HCT116 (cell line): Measurements from ENCODE around the gene ZGPAT. TPM values are rescaled to one million over a fixed set of nuclear protein-coding genes. Genes with fewer than 3 reads are reported as not detected.

Source experiments
- ATAC-seq: fragments of 200-7000 bp; cut with Tn5 transposase; 2 replicates; pipeline ENCODE4 v1.9.1; 2020; ENCODE audit warnings: mild to moderate bottlenecking, moderate library complexity
- BruUV-seq: library from RNA; stranded (reverse); fragments of 400-500 nt; replicated peaks from 2 replicates; lab custom pipeline; 2021; lab: Mats Ljungman, UMichigan
- CTCF ChIA-PET: fragments of 300-600 bp; sonication (Branson Sonifier 250); formaldehyde crosslinking; loops from one replicate; lab custom pipeline; 2021; ENCODE audit warnings: antibody characterized with exemption; lab: Charles Lee
- POLR2A ChIA-PET: fragments of 300-600, 350-600 bp; sonication (Branson Sonifier 250); formaldehyde crosslinking; loops from one replicate; lab custom pipeline; 2021; ENCODE audit warnings: antibody characterized with exemption; lab: Charles Lee
- RAD21 ChIA-PET, 2 experiments: fragments of 300-600 bp; sonication (Branson Sonifier 250); formaldehyde crosslinking; loops; one replicate each; lab custom pipeline; 2023; ENCODE audit warnings: low total read pairs in 2 of 2; ENCODE audit not compliant: uncharacterized antibody in 2 of 2, unreplicated experiment in 2 of 2, low non-redundant PET in 1 of 2; lab: Charles Lee
- DNase-seq: peaks from one replicate; pipeline ENCODE4 v3.0.0-alpha.2; 2010; ENCODE audit warnings: low read depth, low spot score
- H2AFZ ChIP-seq: fragments of 200-600 bp; shearing (Covaris generic), sonication (generic); 2 replicates; pipeline ENCODE4 v1.6.1; 2017; ENCODE audit warnings: low read depth, mixed run types, mixed read lengths, antibody characterized with exemption, low read length; ENCODE audit not compliant: poor library complexity, severe bottlenecking
- H3K27ac ChIP-seq: 2 replicates; pipeline ENCODE4 v1.5.1; 2012; ENCODE audit warnings: low read depth, low read length
- H3K27me3 ChIP-seq: fragments of 200-600 bp; sonication (generic); 2 replicates; pipeline ENCODE4 v1.6.1; 2016; ENCODE audit warnings: mixed run types, low read length, mixed read lengths; ENCODE audit not compliant: insufficient read depth
- H3K36me3 ChIP-seq, 2 experiments: fragments of 200-500 bp in 1 of 2; fragments of 200-600 bp in 1 of 2; sonication (Bioruptor generic) in 1 of 2; sonication (generic) in 1 of 2; 2 replicates each; pipeline versions ENCODE4 v1.5.1 to v1.6.1; 2014 to 2016; ENCODE audit warnings: low read length in 2 of 2, inconsistent platforms in 1 of 2, mixed read lengths in 1 of 2, mixed run types in 1 of 2; ENCODE audit not compliant: insufficient read depth in 2 of 2, control insufficient read depth in 1 of 2
- H3K4me1 ChIP-seq, 2 experiments: fragments of 200-600 bp in 1 of 2; sonication (generic) in 1 of 2; 2 replicates each; pipeline versions ENCODE4 v1.5.1 to v1.6.1; 2012 to 2017; ENCODE audit warnings: low read length in 2 of 2, inconsistent platforms in 1 of 2, mild to moderate bottlenecking in 1 of 2, mixed read lengths in 1 of 2, mixed run types in 1 of 2, moderate library complexity in 1 of 2; ENCODE audit not compliant: insufficient read depth in 2 of 2, control insufficient read depth in 1 of 2
- H3K4me2 ChIP-seq: fragments of 200-600 bp; sonication (generic); 2 replicates; pipeline ENCODE4 v1.6.1; 2017; ENCODE audit warnings: mixed run types, low read length, mixed read lengths
- H3K4me3 ChIP-seq, 2 experiments: fragments of 200-600 bp in 1 of 2; sonication (generic) in 1 of 2; replicated peaks in 1 of 2; 2 replicates each; pipeline ENCODE4 v1.5.1; 2011 to 2016; ENCODE audit warnings: low read length in 2 of 2, control low read depth in 1 of 2, low read depth in 1 of 2, mild to moderate bottlenecking in 1 of 2, mixed read lengths in 1 of 2, mixed run types in 1 of 2
- H3K79me2 ChIP-seq: fragments of 200-600 bp; sonication (generic); 2 replicates; pipeline ENCODE4 v1.6.1; 2017; ENCODE audit warnings: mild to moderate bottlenecking, mixed run types, low read length, moderate library complexity, mixed read lengths; ENCODE audit not compliant: insufficient read depth
- H3K9ac ChIP-seq: fragments of 200-600 bp; sonication (generic); 2 replicates; pipeline ENCODE4 v1.6.1; 2016; ENCODE audit warnings: low read length, mixed read lengths
- H3K9me2 ChIP-seq: fragments of 200-600 bp; sonication (generic), shearing (Covaris generic); 2 replicates; pipeline ENCODE4 v1.6.1; 2017; ENCODE audit warnings: mixed run types, mild to moderate bottlenecking, moderate library complexity; ENCODE audit not compliant: insufficient read depth
- H3K9me3 ChIP-seq, 2 experiments: fragments of 200-500 bp in 1 of 2; fragments of 200-600 bp in 1 of 2; sonication (Bioruptor generic) in 1 of 2; sonication (generic) in 1 of 2; 2 replicates each; pipeline ENCODE4 v1.6.1; 2014 to 2017; ENCODE audit warnings: low read length in 2 of 2, mixed read lengths in 2 of 2, inconsistent platforms in 1 of 2, low read depth in 1 of 2, mild to moderate bottlenecking in 1 of 2, mixed run types in 1 of 2, moderate library complexity in 1 of 2; ENCODE audit not compliant: control insufficient read depth in 1 of 2, insufficient read depth in 1 of 2
- H4K20me1 ChIP-seq: fragments of 200-600 bp; sonication (generic), shearing (Covaris generic); 2 replicates; pipeline ENCODE4 v1.6.1; 2017; ENCODE audit warnings: mixed run types, mild to moderate bottlenecking, moderate library complexity; ENCODE audit not compliant: insufficient read depth
- ATF3 ChIP-seq: IDR thresholded peaks from 2 replicates; pipeline ENCODE4 v1.6.1; 2012
- CEBPB ChIP-seq: IDR thresholded peaks from 2 replicates; pipeline ENCODE4 v1.6.1; 2012; ENCODE audit warnings: low read depth
- EGR1 ChIP-seq: IDR thresholded peaks from 2 replicates; pipeline ENCODE4 v1.6.1; 2012; ENCODE audit warnings: low read depth
- JUND ChIP-seq: IDR thresholded peaks from 2 replicates; pipeline ENCODE4 v1.6.1; 2012
- POLR2A ChIP-seq: IDR thresholded peaks from 2 replicates; pipeline ENCODE4 v1.7.0; 2011; ENCODE audit warnings: borderline replicate concordance; ENCODE audit not compliant: insufficient read depth, insufficient read length; ENCODE audit errors: extremely low read depth
- POLR2AphosphoS5 ChIP-seq: IDR thresholded peaks from 2 replicates; pipeline ENCODE4 v1.6.1; 2011; ENCODE audit warnings: mild to moderate bottlenecking, low read depth, low read length, moderate library complexity
- RAD21 ChIP-seq: IDR thresholded peaks from 2 replicates; pipeline ENCODE4 v1.6.1; 2012; ENCODE audit warnings: low read depth, mild to moderate bottlenecking
- SIN3A ChIP-seq: IDR thresholded peaks from 2 replicates; pipeline ENCODE4 v1.6.1; 2012; ENCODE audit warnings: low read depth
- TCF7L2 ChIP-seq: IDR thresholded peaks from 2 replicates; pipeline ENCODE4 v1.7.0; 2011; ENCODE audit warnings: borderline replicate concordance, inconsistent platforms; ENCODE audit not compliant: insufficient read depth, insufficient read length; ENCODE audit errors: extremely low read depth
- ZFX ChIP-seq: fragments of 450-650 bp; IDR thresholded peaks from 2 replicates; pipeline ENCODE4 v1.6.1; 2017
- intact Hi-C: fragments of 100-400 bp; cut with micrococcal nuclease; formaldehyde crosslinking; loops from 2 replicates; pipeline ENCODE4 v1.10.0; 2022
- total RNA-seq: library from RNA; stranded (reverse); gene quantifications from one replicate; pipeline ENCODE4 v1.2.1, GENCODE V29; 2021; ENCODE audit not compliant: unreplicated experiment
- TF ChIP-seq, protein P1 (sequence below): IDR thresholded peaks from 2 replicates; pipeline ENCODE4 v1.6.1; 2012; ENCODE audit warnings: low read depth
- TF ChIP-seq, protein P2 (sequence below): IDR thresholded peaks from 2 replicates; pipeline ENCODE4 v1.6.1; 2011; ENCODE audit warnings: mild to moderate bottlenecking, low read length, moderate library complexity; ENCODE audit not compliant: insufficient replicate concordance; ENCODE audit errors: extremely low read depth
- TF ChIP-seq, protein P3 (sequence below), 3 experiments: fragments of 200-600 bp in 1 of 3; sonication (generic) in 1 of 3; IDR thresholded peaks in 2 of 3; conservative IDR thresholded peaks in 1 of 3; 2 replicates each; pipeline ENCODE4 v1.5.1; 2012 to 2017; ENCODE audit warnings: low read depth in 2 of 3, low read length in 2 of 3, antibody characterized with exemption in 1 of 3, borderline replicate concordance in 1 of 3, control low read depth in 1 of 3, mild to moderate bottlenecking in 1 of 3, mixed read lengths in 1 of 3, mixed run types in 1 of 3, moderate library complexity in 1 of 3; ENCODE audit not compliant: insufficient read depth in 1 of 3

ZGPAT gene
- total RNA-seq, 1 experiment from 2014 or later: 30.6 TPM

GRCh38 chr20:63767456-63767855 is 59.6 kb downstream of the ZGPAT start:
- Histone ChIP-seq H3K4me3 (no peak overlapping the region), H2AFZ (no peak overlapping the region), H3K36me3 (no peaks in the 10 kb centered on the region), H3K79me2 (no peaks in the 10 kb centered on the region), H3K9me2 (no peaks in the 10 kb centered on the region), H3K4me1 (no peaks in the 10 kb centered on the region), H3K9ac (no peak overlapping the region), H4K20me1 (no peaks in the 10 kb centered on the region), H3K4me2 (no peak overlapping the region), H3K27ac (no peak overlapping the region), H3K9me3 (no peaks in the 10 kb centered on the region), H3K27me3 (no peaks in the 10 kb centered on the region)
- no TSS peak for BruUV-seq
- TF ChIP-seq ZFX: no peak
- ChIA-PET POLR2A (no interaction called here), CTCF (no interaction called here), RAD21 (no interaction called here)
- intact Hi-C loops: no loop called here
- ATAC-seq: no peak
- no peak for DNase-seq

GRCh38 chr20:63767886-63768285 is 60.0 kb downstream of the ZGPAT start:
- Histone ChIP-seq H2AFZ (no peak overlapping the region), H3K27ac (no peak overlapping the region), H4K20me1 (no peaks in the 10 kb centered on the region), H3K9me3 (no peaks in the 10 kb centered on the region), H3K4me2 (no peak overlapping the region), H3K4me3 (no peak overlapping the region), H3K4me1 (no peaks in the 10 kb centered on the region), H3K27me3 (no peaks in the 10 kb centered on the region), H3K9ac (no peak overlapping the region), H3K79me2 (no peaks in the 10 kb centered on the region), H3K36me3 (no peaks in the 10 kb centered on the region), H3K9me2 (no peaks in the 10 kb centered on the region)
- ATAC-seq (no peak), DNase-seq (no peak)
- no TSS peak for BruUV-seq
- ChIA-PET CTCF (no interaction called here), RAD21 (no interaction called here), POLR2A (no interaction called here)
- intact Hi-C loops: no loop called here
- TF ChIP-seq, protein P1, sequence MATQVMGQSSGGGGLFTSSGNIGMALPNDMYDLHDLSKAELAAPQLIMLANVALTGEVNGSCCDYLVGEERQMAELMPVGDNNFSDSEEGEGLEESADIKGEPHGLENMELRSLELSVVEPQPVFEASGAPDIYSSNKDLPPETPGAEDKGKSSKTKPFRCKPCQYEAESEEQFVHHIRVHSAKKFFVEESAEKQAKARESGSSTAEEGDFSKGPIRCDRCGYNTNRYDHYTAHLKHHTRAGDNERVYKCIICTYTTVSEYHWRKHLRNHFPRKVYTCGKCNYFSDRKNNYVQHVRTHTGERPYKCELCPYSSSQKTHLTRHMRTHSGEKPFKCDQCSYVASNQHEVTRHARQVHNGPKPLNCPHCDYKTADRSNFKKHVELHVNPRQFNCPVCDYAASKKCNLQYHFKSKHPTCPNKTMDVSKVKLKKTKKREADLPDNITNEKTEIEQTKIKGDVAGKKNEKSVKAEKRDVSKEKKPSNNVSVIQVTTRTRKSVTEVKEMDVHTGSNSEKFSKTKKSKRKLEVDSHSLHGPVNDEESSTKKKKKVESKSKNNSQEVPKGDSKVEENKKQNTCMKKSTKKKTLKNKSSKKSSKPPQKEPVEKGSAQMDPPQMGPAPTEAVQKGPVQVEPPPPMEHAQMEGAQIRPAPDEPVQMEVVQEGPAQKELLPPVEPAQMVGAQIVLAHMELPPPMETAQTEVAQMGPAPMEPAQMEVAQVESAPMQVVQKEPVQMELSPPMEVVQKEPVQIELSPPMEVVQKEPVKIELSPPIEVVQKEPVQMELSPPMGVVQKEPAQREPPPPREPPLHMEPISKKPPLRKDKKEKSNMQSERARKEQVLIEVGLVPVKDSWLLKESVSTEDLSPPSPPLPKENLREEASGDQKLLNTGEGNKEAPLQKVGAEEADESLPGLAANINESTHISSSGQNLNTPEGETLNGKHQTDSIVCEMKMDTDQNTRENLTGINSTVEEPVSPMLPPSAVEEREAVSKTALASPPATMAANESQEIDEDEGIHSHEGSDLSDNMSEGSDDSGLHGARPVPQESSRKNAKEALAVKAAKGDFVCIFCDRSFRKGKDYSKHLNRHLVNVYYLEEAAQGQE: no peak
- TF ChIP-seq RAD21: no peak
- no peak for TF ChIP-seq POLR2AphosphoS5
- TF ChIP-seq ATF3: no peak
- TF ChIP-seq POLR2A: no peak
- no peak for TF ChIP-seq CEBPB
- TF ChIP-seq ZFX: no peak
- TF ChIP-seq EGR1: no peak
- TF ChIP-seq JUND: no peak
- TF ChIP-seq, protein P2, sequence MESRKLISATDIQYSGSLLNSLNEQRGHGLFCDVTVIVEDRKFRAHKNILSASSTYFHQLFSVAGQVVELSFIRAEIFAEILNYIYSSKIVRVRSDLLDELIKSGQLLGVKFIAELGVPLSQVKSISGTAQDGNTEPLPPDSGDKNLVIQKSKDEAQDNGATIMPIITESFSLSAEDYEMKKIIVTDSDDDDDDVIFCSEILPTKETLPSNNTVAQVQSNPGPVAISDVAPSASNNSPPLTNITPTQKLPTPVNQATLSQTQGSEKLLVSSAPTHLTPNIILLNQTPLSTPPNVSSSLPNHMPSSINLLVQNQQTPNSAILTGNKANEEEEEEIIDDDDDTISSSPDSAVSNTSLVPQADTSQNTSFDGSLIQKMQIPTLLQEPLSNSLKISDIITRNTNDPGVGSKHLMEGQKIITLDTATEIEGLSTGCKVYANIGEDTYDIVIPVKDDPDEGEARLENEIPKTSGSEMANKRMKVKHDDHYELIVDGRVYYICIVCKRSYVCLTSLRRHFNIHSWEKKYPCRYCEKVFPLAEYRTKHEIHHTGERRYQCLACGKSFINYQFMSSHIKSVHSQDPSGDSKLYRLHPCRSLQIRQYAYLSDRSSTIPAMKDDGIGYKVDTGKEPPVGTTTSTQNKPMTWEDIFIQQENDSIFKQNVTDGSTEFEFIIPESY: no peak
- no peak for TF ChIP-seq TCF7L2
- TF ChIP-seq SIN3A: no peak
- TF ChIP-seq, protein P3, sequence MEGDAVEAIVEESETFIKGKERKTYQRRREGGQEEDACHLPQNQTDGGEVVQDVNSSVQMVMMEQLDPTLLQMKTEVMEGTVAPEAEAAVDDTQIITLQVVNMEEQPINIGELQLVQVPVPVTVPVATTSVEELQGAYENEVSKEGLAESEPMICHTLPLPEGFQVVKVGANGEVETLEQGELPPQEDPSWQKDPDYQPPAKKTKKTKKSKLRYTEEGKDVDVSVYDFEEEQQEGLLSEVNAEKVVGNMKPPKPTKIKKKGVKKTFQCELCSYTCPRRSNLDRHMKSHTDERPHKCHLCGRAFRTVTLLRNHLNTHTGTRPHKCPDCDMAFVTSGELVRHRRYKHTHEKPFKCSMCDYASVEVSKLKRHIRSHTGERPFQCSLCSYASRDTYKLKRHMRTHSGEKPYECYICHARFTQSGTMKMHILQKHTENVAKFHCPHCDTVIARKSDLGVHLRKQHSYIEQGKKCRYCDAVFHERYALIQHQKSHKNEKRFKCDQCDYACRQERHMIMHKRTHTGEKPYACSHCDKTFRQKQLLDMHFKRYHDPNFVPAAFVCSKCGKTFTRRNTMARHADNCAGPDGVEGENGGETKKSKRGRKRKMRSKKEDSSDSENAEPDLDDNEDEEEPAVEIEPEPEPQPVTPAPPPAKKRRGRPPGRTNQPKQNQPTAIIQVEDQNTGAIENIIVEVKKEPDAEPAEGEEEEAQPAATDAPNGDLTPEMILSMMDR (IDR thresholded peaks at IDR 0.05 in 2 of 3, conservative IDR thresholded peaks at IDR 0.05 in 1 of 3; ENCODE audit: borderline replicate concordance in 1 of 3, insufficient read depth in 1 of 3, low read depth in 2 of 3, low read length in 2 of 3): no peak
